SH-SY5Y (cell line): ENCODE measurements around the gene VIPR1.

Experiments
- GATA2 ChIP-seq: IDR thresholded peaks from 2 replicates; pipeline ENCODE4 v1.6.1; 2011; ENCODE audit warnings: mild to moderate bottlenecking, low read depth, low read length
- GATA3 ChIP-seq: IDR thresholded peaks from 2 replicates; pipeline ENCODE4 v1.6.1; 2011; ENCODE audit warnings: low read depth, mild to moderate bottlenecking, low read length, moderate library complexity

DNA sequence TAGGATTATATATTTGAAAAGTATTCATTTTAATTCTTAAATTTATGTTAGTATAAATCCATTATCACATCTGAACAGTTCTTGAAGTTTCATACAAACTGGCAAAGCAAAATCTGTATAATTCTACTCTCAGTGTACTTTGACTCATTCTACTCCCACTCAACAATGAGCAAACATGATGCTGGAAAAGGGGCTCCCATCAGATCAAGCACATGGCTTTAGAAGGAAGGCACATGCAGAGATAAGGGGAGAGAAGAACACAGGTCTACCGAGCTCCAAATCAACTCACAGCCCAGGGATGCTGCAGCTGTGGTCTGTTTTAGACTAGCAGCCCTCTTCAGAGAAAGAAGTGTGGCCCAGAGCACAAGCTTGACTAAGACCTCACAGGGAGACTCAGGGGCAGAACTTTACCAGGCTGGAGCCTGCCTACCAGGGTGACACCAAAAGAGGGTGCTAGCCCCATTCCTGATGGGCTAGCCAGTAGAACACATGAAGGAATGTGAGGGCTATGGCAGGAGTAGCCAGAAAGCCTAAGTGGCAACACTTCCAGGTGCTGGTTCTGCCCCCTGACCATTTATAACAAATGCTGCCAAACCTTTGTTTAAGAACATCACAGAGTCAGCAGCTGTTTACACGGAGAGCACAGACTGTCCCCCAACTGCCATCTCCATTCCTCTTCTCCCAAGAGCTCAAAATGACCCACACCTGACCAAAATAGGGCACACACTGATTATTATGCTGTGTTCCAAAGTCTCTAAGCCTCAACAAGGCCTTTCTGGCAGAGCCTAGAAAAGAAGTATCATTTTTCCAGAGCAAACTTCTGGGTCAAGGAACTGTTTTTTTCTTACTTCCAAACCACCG lies 59.8 kb downstream of the VIPR1 start:
- TF ChIP-seq GATA2 (no peak), GATA3 (no peak)
